ENCODE measurements around the gene C16orf78.
A peak's percentile ranks its signal among the peaks of the same experiment; 100 is the strongest.

C16orf78 gene

DNA sequence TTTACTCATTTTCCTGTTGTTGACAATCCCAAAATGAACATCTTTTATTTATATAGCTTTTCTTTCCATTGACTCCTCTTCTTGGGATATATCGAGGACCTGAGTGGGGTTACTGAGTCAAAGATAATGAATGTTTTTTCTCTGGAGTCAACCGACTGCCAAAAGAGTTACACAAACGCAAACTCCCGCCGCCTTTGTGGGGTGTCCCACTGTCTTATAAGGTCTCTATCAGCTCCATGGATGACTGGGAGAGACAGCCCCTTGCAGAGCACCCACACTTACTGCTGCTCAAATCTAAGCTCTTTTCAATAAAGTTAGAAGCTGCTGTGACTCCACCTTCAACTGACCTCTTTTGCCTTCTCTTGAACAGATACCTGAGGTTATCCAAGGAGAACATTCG, 25.2 kb downstream of the C16orf78 start:
- DNase-seq: no peak

DNA sequence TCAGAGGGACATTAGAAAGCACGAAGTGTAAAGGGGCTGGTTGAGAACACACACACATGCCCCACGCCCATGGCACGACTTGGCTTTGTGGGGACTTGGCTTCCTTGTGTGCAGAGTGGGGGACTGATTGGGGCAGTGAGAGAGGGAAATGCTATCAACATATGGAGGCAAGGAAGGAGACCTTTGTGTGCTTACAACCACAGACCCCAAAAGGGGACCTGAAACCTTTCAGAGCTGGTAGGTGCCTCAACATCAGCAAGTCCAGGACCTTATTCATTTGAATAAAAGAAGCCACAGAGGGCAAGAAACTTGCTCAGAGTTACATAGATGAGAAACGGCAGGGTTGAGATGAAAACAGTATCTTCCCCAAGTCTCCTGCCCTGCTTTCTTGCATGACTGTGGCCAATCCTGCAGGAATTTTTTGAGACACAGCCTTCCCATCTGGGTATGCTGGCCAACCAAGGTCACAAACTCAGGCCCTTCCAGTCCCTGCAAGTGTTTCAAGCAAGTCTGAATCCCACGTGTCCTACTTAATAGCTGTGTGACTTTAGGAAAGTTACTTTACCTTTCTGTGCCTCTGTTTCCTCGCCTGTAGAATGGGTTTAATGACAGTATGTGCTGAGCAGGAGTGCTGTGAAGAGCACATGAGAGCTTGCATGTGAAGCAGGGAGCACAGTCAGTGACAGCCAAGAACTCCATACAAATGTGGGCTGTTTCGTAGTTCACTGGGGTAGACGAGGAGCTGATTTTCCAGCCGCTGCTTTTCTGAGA, 26.2 kb downstream of the C16orf78 start:
- no peak for DNase-seq

DNA sequence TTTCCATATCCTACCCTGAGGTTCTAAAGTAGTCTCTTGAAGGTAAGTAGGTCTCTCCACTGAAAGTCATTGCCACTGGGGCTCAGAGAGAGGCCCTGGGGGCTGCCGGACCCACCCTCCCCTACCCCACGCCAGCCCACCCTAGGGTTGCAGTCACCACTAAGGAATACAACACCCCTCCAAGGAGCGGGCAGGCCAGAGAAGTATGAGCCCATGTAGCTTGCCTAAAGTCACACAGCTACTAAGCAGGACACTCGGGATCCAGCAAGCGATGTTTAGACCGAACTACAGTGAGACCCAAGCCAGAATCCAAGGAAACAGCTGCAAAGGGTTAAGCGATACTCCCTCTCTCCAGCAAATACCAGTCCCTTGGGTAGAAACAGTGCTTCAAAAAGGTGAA, 27.0 kb downstream of the C16orf78 start:
- no peak for DNase-seq

DNA sequence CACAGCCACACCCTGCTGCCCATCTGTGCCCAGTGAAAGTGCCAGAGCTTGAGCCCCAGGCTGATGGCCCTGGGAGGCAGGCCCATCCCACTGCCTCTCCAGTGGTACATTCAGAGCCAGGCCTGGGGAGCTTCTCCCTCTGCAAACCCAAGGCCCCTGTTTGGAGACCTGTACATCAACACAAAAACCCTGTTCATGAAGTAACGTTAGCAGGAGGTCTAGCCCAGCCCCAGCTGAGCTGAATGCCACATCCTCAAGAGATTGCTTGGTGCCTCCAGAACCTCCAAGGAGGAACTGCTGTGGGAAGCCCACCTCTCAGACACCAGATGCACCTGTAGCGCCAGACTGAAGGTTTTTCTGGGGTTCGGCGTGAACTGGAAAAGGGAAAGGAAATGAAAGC, 31.5 kb downstream of the C16orf78 start:
- no peak for DNase-seq

DNA sequence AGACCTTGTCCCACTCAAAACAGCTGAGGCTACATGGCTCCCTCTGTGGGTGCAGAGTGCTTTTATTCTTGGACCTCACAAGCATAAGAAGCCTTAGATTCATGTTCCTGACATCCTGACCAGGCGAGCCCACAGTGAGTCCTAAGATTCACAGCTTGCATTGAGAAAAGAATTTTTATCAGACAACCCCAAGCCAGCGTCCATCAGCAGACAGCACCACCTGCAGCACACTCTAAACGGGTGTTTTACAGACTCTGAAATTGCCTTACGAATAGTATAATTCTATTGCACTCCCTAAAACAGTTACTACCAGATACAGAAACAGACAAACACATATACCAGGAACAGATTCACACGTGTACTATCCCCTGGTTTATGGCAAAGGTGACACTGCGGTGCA, 31.9 kb downstream of the C16orf78 start:
- no peak for DNase-seq

DNA sequence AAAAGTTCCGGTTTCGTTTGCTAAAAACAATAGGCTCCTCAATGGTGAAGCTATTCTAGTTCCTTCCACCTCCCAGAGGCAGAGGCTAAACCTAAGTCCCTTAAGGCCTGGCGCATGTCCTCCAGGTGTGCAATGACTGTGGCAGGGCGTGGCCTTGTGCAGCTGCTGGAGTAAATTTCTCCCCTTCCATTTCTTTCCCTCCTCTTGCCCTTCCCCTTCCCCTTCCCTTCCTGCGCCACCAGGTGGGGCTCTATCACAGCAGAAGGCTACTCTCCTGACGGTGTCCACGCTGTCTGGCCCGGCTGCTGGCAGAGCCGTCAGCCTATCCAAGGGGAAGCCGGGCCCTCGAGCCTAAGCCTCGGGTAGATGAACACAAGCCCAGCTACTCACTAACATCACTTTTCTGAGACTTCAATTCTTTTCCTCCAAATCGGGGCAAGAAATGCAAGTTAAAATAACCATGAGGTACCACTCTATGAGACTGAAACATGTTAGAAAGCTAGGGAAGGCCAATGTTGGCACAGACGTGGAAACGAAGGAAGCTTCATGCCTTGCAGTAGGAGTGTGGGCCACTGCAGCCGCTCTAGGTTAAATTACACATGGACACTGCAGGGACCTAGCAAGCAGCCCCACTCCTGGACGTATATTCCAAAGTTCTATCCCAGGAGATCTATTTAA, 34.4 kb downstream of the C16orf78 start:
- peak; percentile 60 for DNase-seq

DNA sequence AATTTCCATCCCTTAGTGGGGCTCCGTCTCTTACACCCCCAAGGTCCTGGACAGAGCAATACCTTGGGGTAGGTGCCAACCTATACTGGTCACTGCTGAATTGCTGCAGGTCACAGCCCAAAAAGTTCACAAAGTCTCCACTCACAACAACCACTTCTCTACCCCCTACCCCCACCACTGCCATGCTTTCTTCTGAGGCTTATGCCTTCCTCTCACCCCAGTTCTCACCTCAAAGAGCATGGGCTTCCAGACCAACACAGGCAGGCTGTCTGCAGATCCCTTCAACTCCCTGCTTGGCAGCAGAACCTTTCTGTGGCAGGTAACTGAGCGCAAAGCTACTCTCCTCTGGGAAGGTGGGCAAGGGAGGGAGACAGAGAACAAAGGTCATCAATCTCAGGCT, 35.5 kb downstream of the C16orf78 start:
- no peak for DNase-seq

DNA sequence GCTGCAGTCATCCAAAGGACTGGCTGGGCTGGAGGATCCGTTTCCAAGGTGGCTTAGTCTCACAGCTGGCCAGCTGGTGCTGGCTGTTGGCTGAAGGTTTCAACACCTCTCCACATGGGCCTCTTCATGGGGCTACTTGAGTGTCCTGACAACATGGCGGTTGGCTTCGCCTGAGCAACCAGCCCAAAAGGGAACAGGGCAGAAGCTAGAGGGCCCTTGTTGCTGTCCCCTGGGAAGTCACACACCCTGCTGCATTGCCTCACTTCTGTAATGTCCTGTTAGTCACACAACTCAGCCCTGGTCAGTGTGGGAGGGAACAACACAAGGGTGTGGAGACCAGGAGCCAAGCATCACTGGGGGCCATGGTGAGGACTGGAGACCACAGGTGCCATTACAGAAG, 36.6 kb downstream of the C16orf78 start:
- no peak for DNase-seq

DNA sequence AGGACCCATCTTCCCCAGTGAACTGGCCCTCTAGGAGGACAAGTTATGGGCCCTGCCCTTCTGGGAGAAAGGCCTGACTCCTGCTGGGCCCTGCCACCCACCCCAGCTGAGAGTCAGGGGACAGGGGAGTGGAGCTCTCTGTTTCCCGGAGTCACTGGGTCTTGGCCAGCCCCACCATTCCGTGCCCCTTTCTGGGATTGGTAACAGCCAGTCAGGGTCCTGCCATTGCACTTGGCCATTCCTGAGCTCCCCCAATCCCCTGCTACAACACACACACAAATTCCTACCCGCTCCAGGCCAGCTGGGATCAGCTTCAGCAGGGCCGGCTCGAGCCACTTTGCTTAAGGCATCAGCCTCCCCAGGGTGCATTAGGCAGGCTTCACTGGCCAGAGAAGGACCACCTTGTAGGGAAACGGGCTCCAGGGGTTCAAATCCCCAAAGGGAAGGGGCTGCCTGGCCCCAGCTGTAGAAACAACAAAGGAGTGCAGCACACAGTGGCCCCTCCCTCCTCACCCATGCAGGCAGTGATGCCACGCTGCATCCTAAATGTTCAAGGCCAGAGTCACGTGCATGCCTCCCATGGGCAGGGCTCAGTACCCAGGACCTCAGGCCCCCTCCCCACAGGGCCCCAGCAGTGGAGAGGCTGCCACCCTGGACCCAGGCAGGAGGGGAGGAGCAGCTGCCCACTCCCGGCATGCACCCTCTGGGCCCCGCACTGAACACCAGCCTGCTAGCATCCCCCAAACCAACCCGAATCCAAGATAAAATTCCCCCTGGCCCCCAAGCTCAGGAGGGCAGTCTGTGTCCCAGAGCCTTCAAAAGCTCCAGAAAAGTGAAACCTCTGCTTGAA, 37.7 kb downstream of the C16orf78 start:
- DNase-seq: no peak

DNA sequence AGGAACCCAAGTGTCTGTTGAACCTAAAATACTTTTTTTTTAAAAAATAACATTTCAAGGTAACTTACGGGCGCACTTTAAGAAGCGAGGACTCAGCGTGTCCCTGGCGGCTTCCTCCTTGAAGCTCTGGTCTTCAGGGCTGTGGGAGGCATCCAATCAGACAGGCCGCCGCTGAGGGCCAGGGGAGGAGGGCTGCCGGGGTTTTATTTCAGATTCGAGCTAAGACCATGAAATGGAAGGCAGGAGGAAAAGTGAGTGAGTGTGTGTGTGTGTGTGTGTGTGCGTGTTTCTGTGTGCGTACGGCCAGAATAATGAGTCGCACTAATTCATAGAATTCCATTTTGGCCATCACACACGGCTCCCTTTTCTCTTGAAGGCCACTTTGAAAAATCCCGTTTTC, 41.1 kb downstream of the C16orf78 start:
- DNase-seq: no peak

DNA sequence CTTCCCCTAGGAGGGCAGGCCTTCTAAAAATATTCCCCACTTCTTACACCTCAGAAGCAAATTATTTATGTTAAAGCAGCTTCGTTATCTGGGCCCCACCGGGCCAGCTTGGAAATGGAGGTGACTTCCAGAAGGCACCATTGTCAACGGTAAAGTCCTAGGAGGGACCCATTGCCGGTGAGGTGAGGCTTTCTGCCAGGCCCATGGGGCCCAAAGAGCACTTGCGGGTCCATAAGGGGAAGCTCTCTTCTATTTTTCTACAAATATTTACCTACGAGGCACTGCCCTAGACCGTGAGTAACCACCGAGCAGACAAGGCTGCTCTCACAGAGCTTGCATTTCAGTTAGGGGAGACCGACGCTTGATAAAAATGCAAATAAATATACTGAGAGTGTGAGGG, 41.5 kb downstream of the C16orf78 start:
- no peak for DNase-seq

DNA sequence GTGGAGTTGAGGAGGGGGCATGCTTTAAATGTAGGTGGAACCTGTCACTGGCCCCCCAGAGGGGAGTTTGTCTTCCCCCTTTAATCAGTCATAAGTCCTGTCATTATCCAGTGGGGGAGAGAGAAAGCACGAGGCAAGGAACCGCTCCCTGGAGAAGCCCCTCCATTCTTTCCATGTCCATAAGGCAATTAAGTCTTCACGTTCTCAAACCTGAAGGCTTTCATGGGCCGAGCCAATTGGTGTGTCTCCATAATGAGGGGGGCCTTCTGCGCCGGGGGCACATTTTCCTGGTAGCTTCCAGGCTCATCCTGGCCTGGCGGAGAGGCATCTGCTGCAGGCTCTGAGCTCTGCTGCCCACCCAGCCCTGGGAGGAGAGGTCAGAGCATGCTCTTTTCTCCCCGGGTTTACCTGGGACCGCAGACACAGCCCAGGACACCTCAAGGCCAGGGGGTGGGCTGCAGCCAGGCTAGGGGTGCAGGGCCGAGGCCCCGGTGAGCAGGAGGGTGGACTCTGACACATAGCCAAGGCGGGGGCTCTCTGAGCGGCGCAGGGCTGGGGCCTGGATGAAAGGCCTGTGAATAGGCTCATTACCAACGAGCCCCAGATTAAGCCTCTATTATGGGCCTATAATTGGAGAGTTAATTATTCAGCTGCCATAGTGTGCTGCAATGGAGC, 42.5 kb downstream of the C16orf78 start:
- DNase-seq: no peak

DNA sequence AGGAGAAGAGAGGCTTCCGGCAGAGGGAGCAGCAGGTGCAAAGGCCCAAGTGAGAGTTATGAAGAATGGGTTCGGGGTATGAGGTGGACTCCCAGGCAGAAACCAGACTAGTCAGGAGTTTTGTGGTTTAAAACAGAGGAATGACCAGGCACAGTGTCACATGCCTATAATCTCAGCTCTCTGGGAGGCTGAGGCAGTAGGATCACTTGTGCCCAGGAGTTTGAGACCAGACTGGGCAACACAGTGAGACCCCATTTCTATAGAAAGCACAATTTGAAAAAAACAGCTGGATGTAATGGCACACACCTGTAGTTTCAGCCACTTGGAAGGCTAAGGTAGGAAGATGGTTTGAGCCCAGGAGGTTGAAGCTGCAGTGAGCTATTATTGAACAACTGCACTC, 43.8 kb downstream of the C16orf78 start:
- DNase-seq: no peak

DNA sequence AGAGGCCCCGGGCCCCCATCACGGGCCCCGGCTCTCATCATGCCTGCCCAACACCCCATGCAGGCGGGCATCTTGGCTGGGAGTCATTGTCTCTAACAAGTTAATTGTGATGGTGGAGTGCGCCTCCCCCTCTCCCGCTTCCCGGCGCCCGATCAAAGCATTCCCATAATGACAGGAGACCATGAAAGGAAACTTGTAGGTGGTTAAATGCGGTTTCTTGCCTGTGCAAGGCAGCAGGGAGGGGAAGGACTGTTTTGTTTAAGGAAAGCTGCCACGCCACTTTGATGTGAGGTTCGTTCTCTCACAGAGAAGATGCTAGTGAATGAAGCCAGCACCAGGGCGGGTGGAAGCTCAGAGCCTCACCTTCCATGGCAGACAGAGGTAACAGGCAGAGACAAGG, 45.4 kb downstream of the C16orf78 start:
- DNase-seq: no peak

DNA sequence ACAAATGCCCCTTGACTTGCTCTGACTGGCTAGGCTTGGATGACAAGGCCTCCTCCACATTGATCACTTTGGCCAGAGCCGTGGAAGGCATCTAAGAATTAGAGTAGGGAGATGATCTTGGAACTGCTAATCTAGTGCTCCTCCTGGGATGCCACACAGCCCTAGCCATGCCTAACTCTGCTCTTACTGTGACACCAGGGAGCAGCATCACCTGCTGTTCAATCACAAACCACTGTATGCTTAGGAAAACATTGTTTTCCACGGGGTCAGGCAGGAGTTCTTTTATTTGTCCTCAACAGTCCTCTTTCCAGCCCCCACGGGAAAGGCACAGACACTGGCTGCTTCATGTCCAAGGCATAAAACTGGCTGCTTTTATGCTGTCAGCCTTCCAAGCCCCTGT, 46.3 kb downstream of the C16orf78 start:
- DNase-seq: no peak

DNA sequence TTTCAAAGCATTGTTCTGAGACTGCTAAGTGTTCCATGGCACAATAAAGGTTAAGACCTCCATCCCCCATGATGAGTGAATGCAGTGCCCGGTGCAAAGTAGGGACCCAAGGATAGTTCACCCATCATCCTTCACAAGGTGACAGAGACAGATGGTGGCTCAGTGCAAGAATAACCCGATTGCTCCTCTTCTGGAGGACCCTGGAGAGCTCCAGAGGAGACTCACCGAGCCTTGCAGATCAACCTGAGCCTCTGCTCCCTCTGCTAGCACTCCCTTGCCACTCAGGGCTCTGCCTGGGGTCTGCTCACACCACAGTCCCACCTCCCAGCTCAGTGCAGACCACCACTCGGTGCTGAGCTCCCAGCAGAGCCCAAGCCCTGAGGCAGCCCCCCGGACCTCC, 49.3 kb downstream of the C16orf78 start:
- no peak for DNase-seq

DNA sequence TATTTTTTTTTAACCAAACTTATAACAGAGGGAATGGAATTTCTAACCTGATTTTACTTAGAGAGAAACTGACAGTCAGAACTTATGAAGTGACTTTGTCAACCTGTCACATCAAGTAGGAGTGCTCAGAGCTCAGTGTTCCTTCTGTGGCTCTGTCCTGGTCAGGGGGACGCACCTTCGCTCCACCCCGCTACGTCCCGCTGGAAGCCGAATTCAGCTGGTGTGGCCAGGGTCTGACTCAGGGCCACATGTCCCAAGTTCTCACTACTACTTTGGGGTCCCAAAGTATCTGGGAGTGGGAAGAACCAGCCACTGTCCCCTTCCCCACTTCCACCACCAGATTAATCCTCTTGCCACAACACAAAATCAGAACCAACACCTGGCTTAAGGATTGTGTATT, 51.4 kb downstream of the C16orf78 start:
- DNase-seq: no peak

DNA sequence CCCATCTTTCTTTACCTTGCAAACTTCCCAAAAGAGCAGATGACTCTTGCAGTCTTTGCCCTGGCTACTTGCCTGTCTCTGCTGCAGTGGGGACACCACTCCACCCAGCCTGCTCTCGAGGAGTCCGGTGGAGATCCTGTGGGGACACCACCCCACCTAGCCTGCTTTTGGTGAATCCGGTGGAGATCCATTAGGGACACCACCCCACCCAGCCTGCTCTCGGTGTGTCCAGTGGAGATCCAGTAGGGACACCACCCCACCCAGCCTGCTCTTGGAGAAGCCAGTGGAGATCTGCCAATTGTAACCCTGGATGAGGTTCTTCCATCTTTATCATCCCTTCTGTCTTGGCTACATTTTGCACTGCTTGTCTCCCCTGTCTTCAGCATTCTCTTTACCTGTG, 54.2 kb downstream of the C16orf78 start:
- DNase-seq: no peak

DNA sequence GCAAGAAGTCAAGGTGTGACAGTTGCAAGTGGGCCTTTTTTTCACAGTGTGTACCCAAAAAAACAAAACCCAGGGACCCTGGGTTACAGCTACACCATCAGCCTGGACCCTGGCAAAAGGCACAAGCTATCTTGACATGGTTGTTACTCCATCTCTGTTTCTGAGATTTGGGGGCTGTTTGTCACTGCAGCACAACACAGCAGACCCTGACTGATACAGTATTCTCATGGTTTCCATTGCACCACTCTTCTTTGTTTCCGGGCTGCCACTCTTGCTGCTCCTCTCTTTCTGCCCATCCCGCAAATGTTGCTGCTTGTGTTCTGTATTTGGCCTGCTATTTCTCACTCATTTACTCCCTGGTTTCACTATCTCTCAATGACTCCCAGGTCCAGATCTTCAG, 55.2 kb downstream of the C16orf78 start:
- DNase-seq: no peak

DNA sequence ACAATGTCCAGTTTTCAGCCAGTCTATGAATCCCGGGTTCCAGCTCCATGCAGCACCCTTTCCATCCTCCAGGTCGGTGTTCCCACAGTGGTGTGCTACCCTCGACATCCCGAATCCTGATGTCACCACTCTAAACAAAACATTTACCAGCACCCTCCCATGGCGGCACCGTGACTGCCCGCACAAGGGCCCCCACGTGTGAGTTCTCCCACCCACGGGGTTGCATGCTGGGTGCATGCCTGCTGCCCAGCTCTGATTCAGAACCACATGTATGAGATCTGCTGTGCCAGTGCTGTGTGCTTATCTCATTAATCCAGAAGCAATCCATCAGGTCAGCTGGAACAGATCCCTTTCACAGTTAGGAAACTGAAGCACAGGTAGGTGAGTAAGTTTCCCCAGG, 57.4 kb downstream of the C16orf78 start:
- no peak for DNase-seq

DNA sequence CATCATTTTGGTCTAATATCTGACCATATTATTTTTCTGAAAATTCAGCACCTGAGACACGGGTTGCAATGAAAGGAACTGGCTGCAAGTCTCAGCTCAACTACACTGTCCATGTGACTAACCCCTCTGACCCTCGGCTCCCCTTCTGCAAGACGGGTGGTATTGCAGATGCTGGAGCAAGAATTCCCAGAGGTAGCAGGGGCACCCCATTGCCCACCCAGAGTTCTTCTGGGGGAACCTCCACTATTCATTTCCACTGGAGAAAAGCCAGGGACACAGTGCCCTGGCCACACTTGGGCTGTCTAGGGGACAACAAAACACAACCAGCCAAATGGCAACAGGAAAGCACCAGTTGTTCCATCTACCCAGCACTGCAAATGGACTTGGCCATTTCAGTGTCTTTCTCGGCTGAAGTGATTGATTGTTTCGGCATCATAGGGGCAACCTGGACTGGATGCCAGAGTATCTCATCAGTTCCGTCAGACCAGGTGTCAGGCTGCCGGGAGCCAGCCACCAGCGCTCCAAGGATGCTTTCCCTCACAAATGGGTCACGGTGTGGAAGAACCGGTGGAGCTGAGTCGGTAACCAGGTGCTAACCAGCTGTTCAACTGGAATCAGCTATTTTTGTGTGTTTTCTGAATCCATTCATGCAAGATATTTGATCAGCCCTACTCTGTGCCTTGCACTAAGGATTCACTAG, 58.1 kb downstream of the C16orf78 start:
- no peak for DNase-seq

DNA sequence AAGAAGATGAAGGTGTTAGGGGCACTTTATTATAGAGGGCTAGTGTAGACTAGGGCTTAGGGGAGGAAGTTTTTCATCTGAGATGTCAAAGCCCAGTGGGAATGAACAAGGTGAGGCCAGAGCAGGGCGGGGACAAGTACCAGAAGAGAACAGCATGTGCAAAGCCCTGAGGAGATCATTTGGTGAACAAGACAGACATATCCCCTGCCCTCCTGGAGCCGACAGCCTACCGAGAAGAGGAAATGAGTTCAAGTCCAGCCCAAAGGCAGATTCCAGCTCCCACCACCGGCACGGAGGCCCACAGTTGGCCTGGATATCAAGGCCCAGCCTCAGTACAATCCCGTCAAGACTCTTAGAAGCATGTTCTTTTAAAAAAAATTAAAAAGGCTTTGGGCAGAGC, 61.1 kb downstream of the C16orf78 start:
- DNase-seq: no peak

DNA sequence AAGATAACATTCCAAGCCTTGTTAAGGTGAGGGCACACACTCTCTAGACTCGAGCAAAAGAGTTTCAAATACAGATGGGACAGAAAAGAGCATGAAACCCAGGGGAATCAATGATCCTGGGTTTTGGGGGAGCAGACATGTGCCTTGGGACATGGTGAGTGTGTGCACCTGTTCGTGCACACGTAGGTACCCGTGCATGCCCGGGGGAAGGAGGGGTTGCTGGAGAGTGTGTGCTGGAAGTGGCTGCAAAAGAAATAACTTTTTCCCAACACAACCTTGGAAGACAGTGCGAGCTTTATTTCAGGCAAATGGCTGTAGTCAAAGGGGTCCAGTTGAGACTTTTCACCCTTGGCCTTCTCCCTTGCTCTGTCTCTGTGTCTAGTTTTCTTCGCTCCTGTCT, 62.6 kb downstream of the C16orf78 start:
- no peak for DNase-seq
